ENCODE results near the gene CDH4.

DNA sequence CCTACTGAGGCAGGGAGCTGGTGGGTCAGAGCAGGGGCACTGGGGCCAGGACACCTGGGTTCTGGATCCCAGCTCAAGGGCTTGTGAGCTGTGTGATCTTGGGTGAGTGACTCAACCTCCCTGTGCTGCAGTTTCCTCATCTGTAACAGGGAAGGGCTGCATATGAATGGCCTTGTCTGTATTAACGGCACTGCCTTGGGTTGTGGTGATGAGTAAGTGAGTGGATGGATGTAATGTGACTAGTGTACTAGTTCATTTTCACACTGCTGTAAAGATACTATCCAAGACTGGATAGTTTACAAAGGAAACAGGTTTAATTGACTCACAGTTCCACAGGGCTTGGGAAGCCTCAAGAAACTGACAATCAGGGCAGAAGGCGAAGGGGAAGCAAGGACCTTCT is 580.1 kb downstream of the CDH4 start:
- TF ChIP-seq, protein P1, sequence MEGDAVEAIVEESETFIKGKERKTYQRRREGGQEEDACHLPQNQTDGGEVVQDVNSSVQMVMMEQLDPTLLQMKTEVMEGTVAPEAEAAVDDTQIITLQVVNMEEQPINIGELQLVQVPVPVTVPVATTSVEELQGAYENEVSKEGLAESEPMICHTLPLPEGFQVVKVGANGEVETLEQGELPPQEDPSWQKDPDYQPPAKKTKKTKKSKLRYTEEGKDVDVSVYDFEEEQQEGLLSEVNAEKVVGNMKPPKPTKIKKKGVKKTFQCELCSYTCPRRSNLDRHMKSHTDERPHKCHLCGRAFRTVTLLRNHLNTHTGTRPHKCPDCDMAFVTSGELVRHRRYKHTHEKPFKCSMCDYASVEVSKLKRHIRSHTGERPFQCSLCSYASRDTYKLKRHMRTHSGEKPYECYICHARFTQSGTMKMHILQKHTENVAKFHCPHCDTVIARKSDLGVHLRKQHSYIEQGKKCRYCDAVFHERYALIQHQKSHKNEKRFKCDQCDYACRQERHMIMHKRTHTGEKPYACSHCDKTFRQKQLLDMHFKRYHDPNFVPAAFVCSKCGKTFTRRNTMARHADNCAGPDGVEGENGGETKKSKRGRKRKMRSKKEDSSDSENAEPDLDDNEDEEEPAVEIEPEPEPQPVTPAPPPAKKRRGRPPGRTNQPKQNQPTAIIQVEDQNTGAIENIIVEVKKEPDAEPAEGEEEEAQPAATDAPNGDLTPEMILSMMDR (IDR thresholded peaks at IDR 0.05), result no peak
- TF ChIP-seq, protein P2, sequence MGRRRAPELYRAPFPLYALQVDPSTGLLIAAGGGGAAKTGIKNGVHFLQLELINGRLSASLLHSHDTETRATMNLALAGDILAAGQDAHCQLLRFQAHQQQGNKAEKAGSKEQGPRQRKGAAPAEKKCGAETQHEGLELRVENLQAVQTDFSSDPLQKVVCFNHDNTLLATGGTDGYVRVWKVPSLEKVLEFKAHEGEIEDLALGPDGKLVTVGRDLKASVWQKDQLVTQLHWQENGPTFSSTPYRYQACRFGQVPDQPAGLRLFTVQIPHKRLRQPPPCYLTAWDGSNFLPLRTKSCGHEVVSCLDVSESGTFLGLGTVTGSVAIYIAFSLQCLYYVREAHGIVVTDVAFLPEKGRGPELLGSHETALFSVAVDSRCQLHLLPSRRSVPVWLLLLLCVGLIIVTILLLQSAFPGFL (CRISPR knock-in tag; IDR thresholded peaks at IDR 0.05; ENCODE audit: borderline replicate concordance), result no peak
- TF ChIP-seq TP53 (CRISPR knock-in tag; IDR thresholded peaks at IDR 0.05), result no peak
- no peak for TF ChIP-seq CREB1 (CRISPR knock-in tag; IDR thresholded peaks at IDR 0.05)
- TF ChIP-seq, protein P3, sequence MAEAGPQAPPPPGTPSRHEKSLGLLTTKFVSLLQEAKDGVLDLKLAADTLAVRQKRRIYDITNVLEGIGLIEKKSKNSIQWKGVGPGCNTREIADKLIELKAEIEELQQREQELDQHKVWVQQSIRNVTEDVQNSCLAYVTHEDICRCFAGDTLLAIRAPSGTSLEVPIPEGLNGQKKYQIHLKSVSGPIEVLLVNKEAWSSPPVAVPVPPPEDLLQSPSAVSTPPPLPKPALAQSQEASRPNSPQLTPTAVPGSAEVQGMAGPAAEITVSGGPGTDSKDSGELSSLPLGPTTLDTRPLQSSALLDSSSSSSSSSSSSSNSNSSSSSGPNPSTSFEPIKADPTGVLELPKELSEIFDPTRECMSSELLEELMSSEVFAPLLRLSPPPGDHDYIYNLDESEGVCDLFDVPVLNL (CRISPR knock-in tag; IDR thresholded peaks at IDR 0.05; ENCODE audit: borderline replicate concordance, low read depth), result no peak
- TF ChIP-seq NR2C2 (CRISPR knock-in tag; IDR thresholded peaks at IDR 0.05), result no peak
- no peak for TF ChIP-seq FOXK1 (CRISPR knock-in tag; IDR thresholded peaks at IDR 0.05)
- TF ChIP-seq GTF2I (CRISPR knock-in tag; conservative IDR thresholded peaks at IDR 0.05), result no peak
- TF ChIP-seq, protein P4, sequence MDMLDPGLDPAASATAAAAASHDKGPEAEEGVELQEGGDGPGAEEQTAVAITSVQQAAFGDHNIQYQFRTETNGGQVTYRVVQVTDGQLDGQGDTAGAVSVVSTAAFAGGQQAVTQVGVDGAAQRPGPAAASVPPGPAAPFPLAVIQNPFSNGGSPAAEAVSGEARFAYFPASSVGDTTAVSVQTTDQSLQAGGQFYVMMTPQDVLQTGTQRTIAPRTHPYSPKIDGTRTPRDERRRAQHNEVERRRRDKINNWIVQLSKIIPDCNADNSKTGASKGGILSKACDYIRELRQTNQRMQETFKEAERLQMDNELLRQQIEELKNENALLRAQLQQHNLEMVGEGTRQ (CRISPR knock-in tag; IDR thresholded peaks at IDR 0.05), result no peak
- TF ChIP-seq ZNF396 (CRISPR knock-in tag; IDR thresholded peaks at IDR 0.05; ENCODE audit: borderline replicate concordance), result no peak
